Measurements from ENCODE around the gene KCNA2. TPM values are rescaled to one million over a fixed set of nuclear protein-coding genes. Genes with fewer than 3 reads are reported as not detected.

KCNA2 gene
- total RNA-seq, 2 donors from 2014 or later = 2.0 to 3.1 TPM

- Histone ChIP-seq H3K4me1 (ENCODE audit: control insufficient read depth in 1 of 2, low read depth in 2 of 2) (peaks cover 2 to 12% of the 10 kb centered on the region in 2 donors), H3K4me3 (no peak overlapping the region), H3K9me3 (no peaks in the 10 kb centered on the region), H3K27ac (no peak overlapping the region), H3K27me3 (replicated peaks; ENCODE audit: insufficient read depth) (no peaks in the 10 kb centered on the region), H3K36me3 (no peaks in the 10 kb centered on the region)
- ATAC-seq (ENCODE audit: insufficient number of reproducible peaks, low FRiP score, low read depth) (peak; percentile 41), DNase-seq (ENCODE audit: low spot score) (no peak)
- no peak for TF ChIP-seq CTCF (IDR thresholded peaks at IDR 0.05)
Measured at GRCh38 chr1:110645821-110646735, 39.9 kb upstream of the KCNA2 start.

- H3K4me1 ChIP-seq (ENCODE audit: control insufficient read depth in 1 of 2, low read depth in 2 of 2) = peaks cover 4 to 16% of the 10 kb centered on the region in 2 donors
- DNase-seq (ENCODE audit: low spot score) = no peak
- no peaks in the 10 kb centered on the region for H3K27me3 ChIP-seq (replicated peaks; ENCODE audit: insufficient read depth)
- H3K9me3 ChIP-seq = no peaks in the 10 kb centered on the region
- TF ChIP-seq CTCF (IDR thresholded peaks at IDR 0.05) = no peak
- ATAC-seq (ENCODE audit: insufficient number of reproducible peaks, low FRiP score, low read depth) = no peak
- H3K36me3 ChIP-seq = no peaks in the 10 kb centered on the region
- H3K27ac ChIP-seq = no peak overlapping the region
- H3K4me3 ChIP-seq = no peak overlapping the region
Measured at GRCh38 chr1:110645211-110645610, 39.1 kb upstream of the KCNA2 start.

- DNase-seq (ENCODE audit: low spot score) (no peak), ATAC-seq (ENCODE audit: insufficient number of reproducible peaks, low FRiP score, low read depth) (no peak)
- Histone ChIP-seq H3K4me3 (no peak overlapping the region), H3K4me1 (ENCODE audit: control insufficient read depth in 1 of 2, low read depth in 2 of 2) (peaks cover 8 to 21% of the 10 kb centered on the region in 2 donors), H3K36me3 (no peaks in the 10 kb centered on the region), H3K27me3 (replicated peaks; ENCODE audit: insufficient read depth) (no peaks in the 10 kb centered on the region), H3K9me3 (no peaks in the 10 kb centered on the region), H3K27ac (no peak overlapping the region)
- no peak for TF ChIP-seq CTCF (IDR thresholded peaks at IDR 0.05)
Measured at GRCh38 chr1:110643879-110644472, 37.8 kb upstream of the KCNA2 start.

GRCh38 chr1:110639724-110640386 is 33.7 kb upstream of the KCNA2 start:
- no peak overlapping the region for H3K27ac ChIP-seq
- no peaks in the 10 kb centered on the region for H3K36me3 ChIP-seq
- peaks cover 9 to 15% of the 10 kb centered on the region in 2 donors for H3K4me1 ChIP-seq (ENCODE audit: control insufficient read depth in 1 of 2, low read depth in 2 of 2)
- no peaks in the 10 kb centered on the region for H3K27me3 ChIP-seq (replicated peaks; ENCODE audit: insufficient read depth)
- H3K9me3 ChIP-seq = no peaks in the 10 kb centered on the region
- peak; percentile 21 for ATAC-seq (ENCODE audit: insufficient number of reproducible peaks, low FRiP score, low read depth)
- no peak for DNase-seq (ENCODE audit: low spot score)
- no peak for TF ChIP-seq CTCF (IDR thresholded peaks at IDR 0.05)
- no peak overlapping the region for H3K4me3 ChIP-seq

- no peaks in the 10 kb centered on the region for H3K36me3 ChIP-seq
- no peak for ATAC-seq (ENCODE audit: insufficient number of reproducible peaks, low FRiP score, low read depth)
- H3K4me3 ChIP-seq = no peak overlapping the region
- no peak for DNase-seq (ENCODE audit: low spot score)
- H3K9me3 ChIP-seq = no peaks in the 10 kb centered on the region
- no peak overlapping the region for H3K27ac ChIP-seq
- H3K4me1 ChIP-seq (ENCODE audit: control insufficient read depth in 1 of 2, low read depth in 2 of 2) = peaks cover 17 to 28% of the 10 kb centered on the region in 2 donors
- H3K27me3 ChIP-seq (replicated peaks; ENCODE audit: insufficient read depth) = no peaks in the 10 kb centered on the region
- no peak for TF ChIP-seq CTCF (IDR thresholded peaks at IDR 0.05)
Measured at GRCh38 chr1:110638556-110638955, 32.4 kb upstream of the KCNA2 start.

All from thoracic aorta (tissue), 2 donors.